Thyroid gland (tissue), 4 donors: ENCODE measurements around the gene MYO18B.

Experiments
- CTCF ChIP-seq, 6 experiments: fragments of 200-600 bp in 3 of 6; fragments of 450-650 bp in 3 of 6; sonication (generic) in 3 of 6; IDR thresholded peaks; one replicate each; pipeline ENCODE4 v1.5.1; 2016 to 2019; ENCODE audit warnings: antibody characterized with exemption in 6 of 6, mild to moderate bottlenecking in 2 of 6, inconsistent platforms in 1 of 6, moderate library complexity in 1 of 6
- POLR2A ChIP-seq, 2 donors: fragments of 450-650 bp; IDR thresholded peaks; one replicate each; pipeline ENCODE4 v1.6.1; 2017; ENCODE audit warnings: antibody characterized with exemption in 2 of 2, mild to moderate bottlenecking in 2 of 2, moderate library complexity in 1 of 2

- TF ChIP-seq CTCF (IDR thresholded peaks at IDR 0.05) (no peak), POLR2A (IDR thresholded peaks at IDR 0.05) (no peak)
Measured at GRCh38 chr22:25696763-25697162, 45.2 kb upstream of the MYO18B start.
